ENCODE data around the gene BTRC.

Gene BTRC

DNA sequence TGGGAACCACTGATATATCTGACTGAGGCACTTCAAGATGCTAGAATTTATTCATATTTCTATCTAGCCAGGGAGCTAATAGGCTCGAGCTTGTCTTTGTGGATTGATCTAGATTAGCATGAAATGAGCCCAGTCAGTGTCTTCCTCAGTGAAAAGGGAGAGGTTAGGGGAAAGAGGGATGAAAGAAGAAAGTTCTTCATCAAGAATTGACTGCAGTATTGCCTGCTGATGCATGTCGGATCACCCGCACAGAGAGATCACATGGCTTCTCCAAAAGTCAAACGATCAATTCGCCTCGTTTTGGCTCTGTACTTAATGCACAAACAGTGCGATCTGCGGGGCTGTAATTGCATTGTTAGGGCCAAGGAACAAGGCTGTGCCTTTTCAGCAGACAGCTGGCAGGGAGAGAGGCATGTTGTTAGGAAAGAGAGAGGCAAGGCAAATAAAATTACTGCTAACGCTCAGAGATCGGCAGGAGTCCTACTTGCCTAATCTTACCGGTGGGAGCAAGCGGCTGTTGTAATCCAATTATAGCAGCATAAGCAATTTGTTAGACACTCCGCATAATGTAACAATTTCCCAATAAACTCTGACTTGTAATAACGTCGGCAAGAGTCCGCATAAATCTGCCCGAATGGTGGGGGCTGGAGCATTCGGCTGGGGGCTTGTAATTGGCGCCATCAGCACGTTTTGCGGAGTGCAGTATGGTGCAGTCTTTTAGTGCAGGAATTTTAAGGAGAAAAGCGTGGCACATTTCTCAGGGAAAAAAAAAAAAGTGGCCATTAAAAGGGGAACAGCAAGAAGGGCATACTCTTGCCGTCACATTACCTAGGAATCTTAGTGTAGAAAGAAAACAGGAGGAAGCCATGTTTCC lies 132.0 kb downstream of the BTRC start:
- no peak for DNase-seq

DNA sequence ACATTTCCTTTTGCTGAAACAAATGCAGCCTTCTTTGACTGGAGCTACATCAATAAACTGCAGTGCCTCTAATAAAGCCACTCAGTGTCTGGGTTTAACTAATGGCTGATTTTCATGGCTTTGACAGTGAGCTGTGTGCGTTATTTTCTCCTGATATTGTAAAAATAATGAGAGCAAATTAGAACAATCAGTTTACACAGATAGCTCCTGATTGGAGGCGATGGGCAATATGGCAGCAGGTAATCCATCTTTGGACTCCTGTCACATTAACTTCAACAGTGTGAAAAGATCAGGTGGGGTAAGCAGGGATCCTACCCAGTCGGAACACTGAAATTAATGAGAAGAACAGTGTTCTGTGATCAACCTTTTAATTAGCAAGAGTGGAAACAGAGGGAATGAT lies 133.4 kb downstream of the BTRC start:
- DNase-seq: no peak

DNA sequence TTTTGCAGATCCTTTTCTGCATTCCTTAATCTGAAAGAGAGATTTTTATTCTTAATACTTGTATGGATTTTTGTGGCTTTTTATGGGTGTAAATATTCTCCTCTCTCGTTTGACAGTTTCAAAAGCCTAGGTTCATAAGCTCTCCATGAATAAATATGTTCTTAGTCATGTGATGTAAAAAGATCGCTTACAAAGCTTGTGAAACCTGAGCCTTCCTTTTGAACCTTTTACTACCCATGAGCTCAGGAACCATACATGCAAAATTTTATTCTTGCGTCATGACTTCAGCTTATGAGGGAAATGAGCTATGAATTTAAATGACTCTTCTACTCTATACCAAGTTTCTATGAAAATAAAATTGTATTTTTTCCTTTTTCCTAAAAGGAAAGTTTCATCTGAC lies 135.4 kb downstream of the BTRC start:
- DNase-seq: no peak

GRCh38 chr10:101490026-101490425 lies 136.1 kb downstream of the BTRC start:
- no peak for DNase-seq

DNA sequence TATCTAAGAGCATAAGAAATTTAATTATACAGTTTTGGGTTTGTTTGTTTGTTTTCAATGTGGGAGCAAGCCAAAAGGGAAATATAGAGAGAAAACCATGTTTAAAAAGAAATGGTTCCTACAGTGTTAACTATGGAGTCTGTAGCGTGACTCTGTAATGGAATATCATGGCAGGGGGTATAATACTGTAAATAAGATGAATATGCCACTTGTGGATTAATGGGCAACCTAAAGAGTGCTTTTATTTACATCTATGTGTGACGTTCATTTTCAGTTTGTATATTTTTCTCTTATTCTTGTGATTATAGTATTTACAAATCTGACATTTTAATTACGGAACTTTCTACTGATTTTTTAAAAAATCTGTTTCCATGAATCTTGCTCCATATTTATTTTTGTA lies 138.2 kb downstream of the BTRC start:
- DNase-seq: no peak

GRCh38 chr10:101492814-101493213 lies 138.8 kb downstream of the BTRC start:
- no peak for DNase-seq

DNA sequence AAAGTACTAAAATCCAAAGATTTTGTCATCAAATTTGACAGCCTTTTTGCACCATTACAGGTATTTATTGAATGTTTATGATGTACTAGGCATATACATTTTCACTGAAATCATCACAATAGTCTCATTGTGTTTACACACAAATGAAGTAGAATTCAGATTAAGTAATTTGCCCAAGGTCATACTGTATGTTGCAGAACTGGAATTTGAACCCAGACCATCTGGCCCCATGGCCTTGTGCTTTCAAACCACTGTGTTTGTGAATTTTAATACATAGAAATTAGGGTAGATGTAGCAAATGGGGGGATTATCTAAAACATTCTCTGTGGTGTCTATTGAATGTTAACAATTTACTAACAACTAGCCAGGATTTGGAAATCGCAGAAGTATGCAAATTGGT lies 139.3 kb downstream of the BTRC start:
- no peak for DNase-seq

DNA sequence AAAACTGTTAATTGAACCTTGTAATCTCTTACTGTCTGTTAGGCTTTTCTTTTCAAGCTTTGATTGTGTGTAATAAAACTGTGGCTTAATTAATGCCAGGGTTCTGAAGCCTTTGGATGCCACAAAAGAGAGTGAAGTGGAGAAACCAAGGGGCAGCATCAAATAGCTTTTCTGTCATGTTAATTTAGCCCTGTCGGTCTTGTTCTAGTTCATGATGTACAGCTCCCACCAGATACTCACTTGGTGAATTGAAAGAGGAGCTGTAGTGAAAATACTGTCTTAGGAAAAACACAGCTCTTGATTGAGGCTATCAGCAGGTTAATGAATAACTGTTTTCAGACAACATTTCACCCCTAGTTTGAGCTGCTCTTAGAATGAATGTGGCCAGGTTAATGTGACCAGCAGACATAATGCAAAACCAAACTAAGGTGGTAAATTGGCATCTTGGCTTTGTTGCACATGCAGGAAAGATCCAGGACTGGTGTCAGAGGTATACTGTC lies 139.9 kb downstream of the BTRC start:
- DNase-seq: no peak

DNA sequence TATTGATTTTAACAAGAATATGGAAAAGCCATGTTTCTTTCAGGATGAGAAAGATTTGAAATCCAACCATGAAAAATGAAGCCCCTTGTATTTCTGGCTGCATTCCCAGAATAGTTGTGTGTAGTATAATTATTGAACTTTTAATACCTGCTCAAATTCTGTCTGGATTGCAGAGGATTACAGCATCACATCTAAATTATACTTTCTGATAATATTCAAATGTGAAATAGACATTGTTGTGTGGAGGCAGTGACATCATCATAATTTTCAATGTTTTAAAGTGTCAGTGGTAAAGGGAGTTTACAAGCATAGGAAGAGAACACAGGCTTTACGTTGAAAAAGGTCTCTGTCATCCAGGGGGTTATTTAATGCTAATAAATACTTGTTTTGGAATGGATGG lies 140.7 kb downstream of the BTRC start:
- no peak for DNase-seq

- no peak for DNase-seq
Observed at GRCh38 chr10:101495324-101495925, 141.5 kb downstream of the BTRC start.

GRCh38 chr10:101504438-101504837 lies 150.5 kb downstream of the BTRC start:
- no peak for DNase-seq

DNA sequence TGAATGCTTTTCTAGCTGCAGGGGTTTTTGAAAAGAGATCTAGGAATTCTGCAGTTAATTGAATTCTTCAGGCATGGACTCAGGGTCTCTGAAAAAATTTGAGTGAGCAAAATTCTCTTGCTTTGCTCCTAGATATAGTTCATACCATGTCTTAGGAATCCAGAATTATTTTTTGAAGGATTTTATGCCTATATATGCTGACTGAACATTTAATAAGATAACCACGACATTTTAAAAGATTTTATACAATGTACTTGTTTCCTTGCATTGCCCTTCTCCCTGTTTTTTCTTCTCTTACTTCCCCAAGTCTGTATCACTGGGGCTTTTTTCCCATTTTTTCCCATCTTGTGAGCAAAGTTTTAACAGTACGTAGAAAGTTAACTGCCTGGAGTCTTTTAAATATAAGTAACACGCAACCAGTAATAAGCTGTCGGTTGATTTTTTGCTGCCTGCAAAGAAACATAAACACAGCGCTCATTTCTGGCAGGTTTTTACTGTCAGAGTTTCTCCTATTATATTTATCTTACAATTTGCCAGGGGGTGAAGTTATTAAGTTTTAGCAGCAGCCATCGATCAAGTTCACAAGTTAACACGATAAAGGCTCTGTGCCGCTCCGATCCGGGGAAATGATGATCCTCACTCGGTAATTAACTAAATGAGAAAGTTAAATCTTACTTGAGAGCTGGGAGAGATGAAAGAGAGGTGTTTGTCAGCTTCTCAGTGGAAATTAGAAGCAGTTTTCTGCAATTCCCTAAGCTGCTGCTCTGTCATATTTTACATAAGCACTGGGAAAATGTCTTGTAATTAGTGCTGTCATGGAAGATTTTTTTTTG lies 153.1 kb downstream of the BTRC start:
- DNase-seq: no peak

DNA sequence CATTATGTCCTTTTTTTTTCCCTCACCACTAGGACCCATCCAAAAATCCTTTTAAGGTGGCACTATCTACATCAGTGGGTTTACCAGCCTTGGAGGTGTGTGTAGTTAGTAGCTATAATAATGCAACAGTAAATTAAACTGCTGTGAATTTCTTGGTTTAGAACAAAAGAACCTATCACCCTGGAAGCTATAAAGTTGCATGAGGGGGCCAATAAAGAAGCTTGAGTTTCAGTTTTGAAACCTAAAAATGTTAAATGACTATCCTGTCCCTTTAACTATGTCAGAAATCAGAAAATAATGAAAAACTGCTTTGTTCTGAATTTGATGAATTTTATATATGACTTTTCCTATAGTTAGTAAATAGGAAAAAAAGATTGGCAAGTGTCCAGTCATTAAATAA lies 153.9 kb downstream of the BTRC start:
- no peak for DNase-seq

DNA sequence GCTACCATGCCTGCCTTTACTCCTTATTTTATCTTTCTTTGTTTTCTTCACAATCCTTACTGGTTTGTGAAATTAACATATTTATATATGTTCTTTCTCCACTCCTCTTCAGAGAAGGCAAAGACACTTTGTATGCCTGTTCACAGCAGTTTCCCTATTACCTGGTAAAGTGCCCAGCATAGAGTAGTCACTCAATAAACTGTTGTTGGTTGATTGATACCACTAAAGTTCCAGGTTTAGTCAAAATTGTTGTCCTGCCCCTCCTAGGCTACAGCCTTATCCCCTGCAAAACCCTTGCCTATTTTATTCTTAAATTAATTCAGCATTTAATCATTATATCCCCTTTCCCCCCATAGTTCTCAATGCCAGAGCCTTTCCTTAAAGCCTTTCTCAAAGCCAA lies 158.0 kb downstream of the BTRC start:
- DNase-seq: no peak

GRCh38 chr10:101512738-101513137 lies 158.8 kb downstream of the BTRC start:
- DNase-seq: no peak

- no peak for DNase-seq
Observed at GRCh38 chr10:101513733-101514132, 159.8 kb downstream of the BTRC start.

DNA sequence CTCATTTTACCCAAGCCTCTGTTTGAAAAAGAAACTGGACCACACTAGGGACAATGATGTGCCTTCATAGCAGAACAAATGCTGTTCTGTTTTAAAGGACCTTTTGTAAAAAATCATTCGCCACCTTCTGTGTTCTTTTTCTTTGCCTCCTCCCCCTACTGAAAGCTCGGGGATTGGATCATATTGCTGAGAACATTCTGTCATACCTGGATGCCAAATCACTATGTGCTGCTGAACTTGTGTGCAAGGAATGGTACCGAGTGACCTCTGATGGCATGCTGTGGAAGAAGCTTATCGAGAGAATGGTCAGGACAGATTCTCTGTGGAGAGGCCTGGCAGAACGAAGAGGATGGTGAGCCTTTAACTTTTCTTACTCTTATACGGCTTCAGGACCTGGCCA lies 171.9 kb downstream of the BTRC start:
- no peak for DNase-seq

- no peak for DNase-seq
Observed at GRCh38 chr10:101529207-101529606, 175.2 kb downstream of the BTRC start.

DNA sequence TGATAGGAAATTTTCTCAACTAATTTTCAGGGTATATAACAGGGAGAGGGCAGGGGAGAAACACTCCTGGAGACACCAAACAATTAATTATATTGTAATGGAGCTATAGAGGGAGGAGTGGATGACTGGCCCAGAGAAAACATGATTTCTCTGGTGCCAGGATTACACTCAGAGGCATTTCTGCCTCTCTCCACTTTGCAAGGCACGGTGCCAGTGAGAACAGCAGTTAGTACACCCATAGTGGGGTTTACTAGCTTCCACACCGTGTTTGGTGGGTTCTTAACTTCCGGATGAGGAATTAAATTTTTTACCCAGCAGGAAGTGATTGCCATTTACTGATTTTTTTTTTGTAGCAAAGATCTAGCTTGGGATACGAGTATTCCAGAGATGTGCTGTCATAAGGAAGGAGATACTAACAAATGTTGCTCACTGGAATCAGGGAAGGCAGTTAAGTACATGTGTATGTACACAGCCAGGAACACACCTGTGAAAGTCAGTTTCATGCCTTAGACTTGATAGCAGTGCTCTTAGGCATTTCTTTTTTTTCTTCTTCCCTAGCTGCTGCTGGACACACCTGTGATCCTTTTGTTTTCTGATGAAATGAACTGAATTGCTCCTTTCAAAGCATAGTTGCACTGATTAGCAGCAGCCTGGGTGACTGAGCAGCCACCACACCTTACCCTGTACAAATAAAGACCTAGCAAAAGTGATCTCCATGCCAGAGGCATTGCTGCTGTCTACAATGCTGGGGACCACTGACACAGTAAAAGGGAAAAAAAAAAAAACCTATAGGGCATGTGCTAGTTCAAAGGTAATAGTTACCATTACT lies 176.0 kb downstream of the BTRC start:
- no peak for DNase-seq

DNA sequence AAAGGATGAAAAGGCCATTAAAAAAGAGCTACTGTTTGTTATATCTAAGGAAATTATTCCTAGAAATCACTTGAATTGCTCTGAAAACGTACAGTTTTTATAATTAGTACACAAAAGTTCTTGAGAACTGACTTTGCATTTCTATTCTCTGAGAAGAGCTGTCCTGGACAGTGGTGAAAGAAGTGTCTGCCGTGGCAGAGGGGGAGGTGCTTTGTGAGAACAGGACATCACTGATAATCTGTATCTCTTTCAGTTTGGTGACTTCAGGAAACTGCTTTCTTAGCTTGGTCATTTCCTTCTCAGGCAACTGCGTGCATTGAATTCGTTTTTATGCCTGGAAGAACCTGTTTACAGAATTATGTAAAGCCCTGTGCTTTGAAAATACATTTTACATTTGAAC lies 182.0 kb downstream of the BTRC start:
- no peak for DNase-seq

DNA sequence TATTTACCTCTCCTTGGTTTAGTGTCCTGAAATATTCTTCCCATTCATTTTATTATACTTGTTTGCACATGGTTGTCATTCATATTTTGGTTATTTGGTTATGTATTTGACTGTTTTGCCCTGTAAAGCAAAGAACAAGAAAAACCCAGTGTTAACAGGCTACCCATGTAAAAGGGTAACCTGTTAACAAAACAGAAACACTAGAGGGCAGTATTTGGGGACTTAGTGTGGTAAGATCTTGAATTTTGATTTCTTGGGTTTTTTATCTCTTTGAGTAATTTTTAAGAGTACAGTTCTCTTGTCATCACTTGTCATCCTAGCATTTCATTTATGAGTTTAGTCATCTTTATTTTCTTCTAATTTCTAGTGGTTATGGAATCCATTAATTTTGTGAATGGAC lies 182.8 kb downstream of the BTRC start:
- no peak for DNase-seq

- no peak for DNase-seq
Observed at GRCh38 chr10:101538446-101538845, 184.5 kb downstream of the BTRC start.

DNA sequence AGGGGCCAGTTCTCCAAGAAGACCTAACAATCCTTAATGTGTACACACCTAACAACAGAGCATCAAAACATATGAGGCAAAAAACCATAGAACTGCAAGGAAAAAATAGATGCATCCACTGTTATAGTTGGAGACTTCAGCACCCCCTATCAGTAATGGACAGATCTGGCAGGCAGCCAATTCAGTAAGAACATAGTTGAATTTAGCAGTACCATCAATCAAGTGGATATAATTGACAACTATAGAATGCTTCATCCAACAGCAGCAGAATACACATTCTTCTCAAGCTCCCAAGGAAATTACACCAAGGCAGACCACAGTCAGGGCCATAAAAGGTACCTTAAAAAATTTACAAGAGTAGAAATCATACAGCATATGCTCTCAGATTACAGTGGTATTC lies 191.9 kb downstream of the BTRC start:
- DNase-seq: no peak

Measured in stimulated activated CD4-positive, alpha-beta T cell treated with anti-CD3 and anti-CD28 coated beads, Interleukin-1b, Interleukin-23, amount 100 ng/mL, for 48 hours (primary cell).